Measurements from ENCODE around the gene TBXT. TPM values are rescaled to one million over a fixed set of nuclear protein-coding genes. Genes with fewer than 3 reads are reported as not detected.
A peak's percentile ranks its signal among the peaks of the same experiment; 100 is the strongest.
"Not testable (repeated sequence)": the region's sequence is repeated elsewhere in the genome, so short reads cannot be mapped to it uniquely, and the experiment has no call there.

The TBXT gene
- total RNA-seq, 1 donor from 2014 or later, result not detected

DNA sequence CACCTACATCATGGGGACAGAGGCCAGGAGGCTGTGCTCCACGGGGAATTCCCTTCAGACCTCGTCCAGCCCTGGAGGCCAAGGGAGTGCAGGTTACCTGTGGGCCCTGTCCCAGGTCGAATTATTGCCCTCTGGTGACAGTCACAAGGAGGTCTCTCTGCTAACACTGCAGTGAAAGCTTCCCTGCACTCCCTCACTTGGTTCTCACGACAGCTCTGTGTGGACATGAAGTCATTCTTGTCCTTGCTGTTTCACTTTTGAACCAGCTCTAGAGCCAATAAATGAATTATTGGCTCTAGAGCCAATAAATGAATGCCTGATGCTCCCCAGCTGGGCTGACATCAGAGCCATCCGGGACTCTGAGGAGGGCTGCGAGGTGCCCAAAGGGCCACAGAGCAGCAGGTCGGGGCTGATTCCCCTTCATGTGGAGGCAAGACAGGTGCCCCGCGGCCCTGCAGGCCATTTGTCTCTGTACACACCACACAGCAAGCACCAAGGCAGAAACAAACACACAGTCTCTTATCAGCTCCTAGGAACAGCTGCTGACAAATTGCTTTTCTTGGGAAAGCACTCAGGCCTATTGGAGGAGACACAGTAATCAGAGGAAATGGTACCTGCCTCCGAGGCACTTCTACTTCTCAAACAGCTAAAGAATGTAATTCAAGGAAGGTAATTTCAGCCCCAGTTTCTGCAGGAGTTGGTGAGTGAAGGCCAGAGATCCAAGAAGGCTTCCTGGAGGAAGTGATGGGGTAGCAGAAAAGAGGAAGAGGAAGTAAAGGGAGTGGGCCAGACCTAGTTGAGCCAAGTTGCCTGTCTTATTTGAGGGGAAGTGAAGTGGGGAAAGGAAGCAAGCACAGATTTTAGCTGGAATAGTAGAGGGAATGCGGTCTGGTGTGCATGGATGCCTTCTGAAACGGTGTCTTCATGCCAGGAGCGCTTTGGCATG is 27.5 kb upstream of the TBXT start:
- Mint-ChIP-seq H3K36me3 (ENCODE audit: low read depth) (no peaks in the 10 kb centered on the region), H3K27me3 (ENCODE audit: insufficient read depth) (peaks cover 7% of the 10 kb centered on the region), H3K27ac (no peak overlapping the region), H3K4me3 (no peak overlapping the region), H3K4me1 (ENCODE audit: low read depth) (no peaks in the 10 kb centered on the region), H3K9me3 (no peaks in the 10 kb centered on the region)
- no peak for DNase-seq (ENCODE audit: low spot score)
- intact Hi-C loops (cut with micrococcal nuclease), result no loop called here

DNA sequence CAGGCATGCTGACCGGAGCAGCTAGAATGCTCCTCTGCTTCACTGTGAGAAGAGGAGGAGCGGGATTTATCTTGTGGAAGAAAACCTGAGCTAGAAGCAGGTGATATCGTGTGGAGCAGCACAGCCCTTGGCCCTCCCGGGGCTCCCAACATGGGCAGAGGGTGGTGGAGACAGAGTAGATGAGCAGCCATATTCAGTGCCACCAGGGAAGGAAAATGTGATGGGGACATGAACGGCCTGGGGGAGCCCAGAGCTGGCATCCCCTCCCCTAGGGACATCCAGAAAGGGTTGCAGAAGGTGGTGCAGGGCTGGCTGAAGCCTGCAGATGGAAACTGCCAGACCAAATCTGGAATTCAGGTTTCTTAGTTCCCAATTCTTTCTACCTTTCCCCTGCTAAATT is 24.9 kb upstream of the TBXT start:
- Mint-ChIP-seq H3K4me3 (no peak overlapping the region), H3K9me3 (no peaks in the 10 kb centered on the region), H3K27me3 (ENCODE audit: insufficient read depth) (peaks cover under 1% of the 10 kb centered on the region), H3K27ac (no peak overlapping the region), H3K4me1 (ENCODE audit: low read depth) (no peaks in the 10 kb centered on the region), H3K36me3 (ENCODE audit: low read depth) (no peaks in the 10 kb centered on the region)
- no peak for DNase-seq (ENCODE audit: low spot score)
- intact Hi-C loops (cut with micrococcal nuclease), result no loop called here

GRCh38 chr6:166192136-166192535 is 24.5 kb upstream of the TBXT start:
- intact Hi-C loops (cut with micrococcal nuclease), result no loop called here

DNA sequence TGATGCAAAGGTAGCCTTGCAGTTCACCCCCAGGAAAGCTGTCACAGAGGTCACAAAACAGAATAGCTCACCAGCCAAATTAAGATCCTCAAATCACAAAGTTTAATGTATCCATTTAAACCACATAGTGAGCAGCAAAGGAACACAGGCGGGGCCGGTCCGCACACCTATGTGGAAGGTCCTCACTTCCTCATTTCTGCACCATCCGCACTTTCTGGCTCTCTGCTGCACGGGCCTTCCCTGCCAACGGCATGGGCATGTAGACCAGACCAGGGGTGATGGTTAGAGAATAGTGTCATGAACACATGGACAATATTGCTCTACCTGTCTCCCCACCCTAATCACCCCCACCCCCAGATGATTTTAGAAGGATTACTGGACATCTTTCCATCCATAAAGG is 12.1 kb upstream of the TBXT start:
- Mint-ChIP-seq H3K9me3 (no peaks in the 10 kb centered on the region), H3K4me1 (ENCODE audit: low read depth) (no peaks in the 10 kb centered on the region), H3K36me3 (ENCODE audit: low read depth) (no peaks in the 10 kb centered on the region), H3K4me3 (no peak overlapping the region), H3K27me3 (ENCODE audit: insufficient read depth) (peaks cover 3% of the 10 kb centered on the region), H3K27ac (no peak overlapping the region)
- intact Hi-C loops (cut with micrococcal nuclease), result no loop called here
- DNase-seq (ENCODE audit: low spot score), result no peak

More at GRCh38 chr6:166192136-166192535, 24.5 kb upstream of the TBXT start:
- H3K9me3 Mint-ChIP-seq, result no peaks in the 10 kb centered on the region
- no peaks in the 10 kb centered on the region for H3K27me3 Mint-ChIP-seq (ENCODE audit: insufficient read depth)
- no peak for DNase-seq (ENCODE audit: low spot score)
- H3K36me3 Mint-ChIP-seq (ENCODE audit: low read depth), result no peaks in the 10 kb centered on the region
- no peak overlapping the region for H3K27ac Mint-ChIP-seq
- no peaks in the 10 kb centered on the region for H3K4me1 Mint-ChIP-seq (ENCODE audit: low read depth)
- no peak overlapping the region for H3K4me3 Mint-ChIP-seq

- no peak for DNase-seq (ENCODE audit: low spot score)
- Mint-ChIP-seq H3K27ac (no peak overlapping the region), H3K36me3 (ENCODE audit: low read depth) (no peaks in the 10 kb centered on the region), H3K27me3 (ENCODE audit: insufficient read depth) (peaks cover 6% of the 10 kb centered on the region), H3K9me3 (no peaks in the 10 kb centered on the region), H3K4me3 (no peak overlapping the region), H3K4me1 (ENCODE audit: low read depth) (no peaks in the 10 kb centered on the region)
- intact Hi-C loops (cut with micrococcal nuclease), result no loop called here
Measured at GRCh38 chr6:166176106-166176505, 8.5 kb upstream of the TBXT start.

- H3K36me3 Mint-ChIP-seq (ENCODE audit: low read depth); DNase-seq (ENCODE audit: low spot score); H3K27ac Mint-ChIP-seq; H3K4me3 Mint-ChIP-seq; H3K9me3 Mint-ChIP-seq; intact Hi-C loops (cut with micrococcal nuclease); H3K4me1 Mint-ChIP-seq (ENCODE audit: low read depth): not testable (repeated sequence)
- H3K27me3 Mint-ChIP-seq (ENCODE audit: insufficient read depth), result peaks cover 16% of the 10 kb centered on the region
Measured at GRCh38 chr6:166175093-166175492, 7.4 kb upstream of the TBXT start.

DNA sequence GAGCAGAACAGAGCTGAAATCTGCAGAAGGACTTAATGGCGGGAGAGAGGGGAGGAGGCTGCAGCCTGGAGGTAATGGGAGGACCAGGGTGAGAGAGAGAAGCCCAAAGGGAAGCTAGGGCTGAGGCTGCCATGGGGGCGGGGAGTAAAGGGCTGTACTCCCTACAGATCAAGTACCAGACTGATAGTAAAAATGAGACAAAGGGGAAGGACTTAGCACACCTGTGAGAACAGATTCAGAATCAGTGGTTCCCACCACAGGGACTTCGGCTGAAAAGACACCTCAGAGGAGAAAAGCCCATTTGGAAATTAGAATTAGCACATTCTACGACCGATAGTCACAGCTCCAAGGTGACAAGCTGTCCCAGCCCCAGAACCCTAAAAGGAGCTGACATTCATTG is 6.4 kb upstream of the TBXT start:
- H3K36me3 Mint-ChIP-seq (ENCODE audit: low read depth), result no peaks in the 10 kb centered on the region
- no peak overlapping the region for H3K4me3 Mint-ChIP-seq
- intact Hi-C loops (cut with micrococcal nuclease), result no loop called here
- H3K9me3 Mint-ChIP-seq, result no peaks in the 10 kb centered on the region
- H3K27me3 Mint-ChIP-seq (ENCODE audit: insufficient read depth), result peaks cover 22% of the 10 kb centered on the region
- no peaks in the 10 kb centered on the region for H3K4me1 Mint-ChIP-seq (ENCODE audit: low read depth)
- DNase-seq (ENCODE audit: low spot score), result no peak
- no peak overlapping the region for H3K27ac Mint-ChIP-seq

DNA sequence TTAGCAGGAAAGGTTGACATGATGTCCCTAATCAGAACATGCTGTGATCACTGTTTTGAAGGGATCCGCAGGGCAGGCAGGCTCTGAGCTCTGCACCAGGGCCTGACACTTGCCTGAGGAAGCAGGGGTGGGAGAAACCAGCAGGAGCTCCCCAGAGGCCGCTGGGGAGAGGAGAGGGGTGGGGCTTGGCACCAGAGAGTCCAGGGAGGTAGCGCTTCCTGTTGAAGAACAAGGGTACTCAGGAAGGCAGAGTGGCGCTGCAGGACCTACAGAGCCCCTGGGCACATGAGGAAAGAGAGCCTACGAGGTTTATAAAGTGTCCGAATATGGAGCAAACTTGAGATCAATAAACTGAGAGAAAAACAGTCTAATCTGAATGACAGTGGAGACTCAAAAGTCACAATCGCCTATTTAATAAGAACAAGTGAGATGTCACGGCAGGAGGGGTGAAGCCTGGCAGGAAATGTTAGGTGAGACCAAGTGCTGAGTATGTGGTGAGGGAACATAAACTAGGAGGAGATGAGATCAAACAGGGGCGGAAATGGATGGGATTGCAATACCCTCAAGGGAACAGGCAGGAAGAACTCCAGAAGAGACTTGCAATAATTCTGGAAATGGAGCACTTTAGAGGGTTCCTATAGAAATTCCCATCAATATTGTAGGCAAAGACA is 5.8 kb upstream of the TBXT start:
- no peaks in the 10 kb centered on the region for H3K9me3 Mint-ChIP-seq
- peaks cover 3% of the 10 kb centered on the region for H3K4me1 Mint-ChIP-seq (ENCODE audit: low read depth)
- no peak overlapping the region for H3K27ac Mint-ChIP-seq
- intact Hi-C loops (cut with micrococcal nuclease), result no loop called here
- no peak for DNase-seq (ENCODE audit: low spot score)
- H3K27me3 Mint-ChIP-seq (ENCODE audit: insufficient read depth), result peaks cover 26% of the 10 kb centered on the region
- H3K4me3 Mint-ChIP-seq, result no peak overlapping the region
- H3K36me3 Mint-ChIP-seq (ENCODE audit: low read depth), result no peaks in the 10 kb centered on the region

DNA sequence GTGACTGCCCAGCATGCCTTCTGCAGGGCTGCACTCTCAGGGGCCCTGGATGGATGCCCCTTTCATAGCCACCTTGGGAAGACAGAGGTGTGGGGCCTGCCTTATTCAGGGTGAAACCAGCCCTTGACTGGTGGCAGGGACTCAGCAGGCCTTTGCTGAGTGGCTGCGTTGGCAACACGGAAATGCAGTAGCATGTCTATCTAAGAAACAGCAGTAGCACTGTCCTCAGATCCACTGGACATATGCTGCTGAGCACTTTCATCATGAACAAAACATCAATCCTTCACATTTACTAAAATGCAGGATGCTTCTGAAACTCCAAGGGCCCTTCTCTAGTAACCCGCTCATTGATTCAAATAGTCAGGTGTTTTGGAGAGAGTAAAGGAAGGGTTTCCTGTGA is 4.9 kb upstream of the TBXT start:
- Mint-ChIP-seq H3K27ac (no peak overlapping the region), H3K36me3 (ENCODE audit: low read depth) (no peaks in the 10 kb centered on the region), H3K4me1 (ENCODE audit: low read depth) (peaks cover 5% of the 10 kb centered on the region), H3K27me3 (ENCODE audit: insufficient read depth) (peaks cover 29% of the 10 kb centered on the region), H3K4me3 (no peak overlapping the region), H3K9me3 (no peaks in the 10 kb centered on the region)
- no peak for DNase-seq (ENCODE audit: low spot score)
- intact Hi-C loops (cut with micrococcal nuclease), result no loop called here

DNA sequence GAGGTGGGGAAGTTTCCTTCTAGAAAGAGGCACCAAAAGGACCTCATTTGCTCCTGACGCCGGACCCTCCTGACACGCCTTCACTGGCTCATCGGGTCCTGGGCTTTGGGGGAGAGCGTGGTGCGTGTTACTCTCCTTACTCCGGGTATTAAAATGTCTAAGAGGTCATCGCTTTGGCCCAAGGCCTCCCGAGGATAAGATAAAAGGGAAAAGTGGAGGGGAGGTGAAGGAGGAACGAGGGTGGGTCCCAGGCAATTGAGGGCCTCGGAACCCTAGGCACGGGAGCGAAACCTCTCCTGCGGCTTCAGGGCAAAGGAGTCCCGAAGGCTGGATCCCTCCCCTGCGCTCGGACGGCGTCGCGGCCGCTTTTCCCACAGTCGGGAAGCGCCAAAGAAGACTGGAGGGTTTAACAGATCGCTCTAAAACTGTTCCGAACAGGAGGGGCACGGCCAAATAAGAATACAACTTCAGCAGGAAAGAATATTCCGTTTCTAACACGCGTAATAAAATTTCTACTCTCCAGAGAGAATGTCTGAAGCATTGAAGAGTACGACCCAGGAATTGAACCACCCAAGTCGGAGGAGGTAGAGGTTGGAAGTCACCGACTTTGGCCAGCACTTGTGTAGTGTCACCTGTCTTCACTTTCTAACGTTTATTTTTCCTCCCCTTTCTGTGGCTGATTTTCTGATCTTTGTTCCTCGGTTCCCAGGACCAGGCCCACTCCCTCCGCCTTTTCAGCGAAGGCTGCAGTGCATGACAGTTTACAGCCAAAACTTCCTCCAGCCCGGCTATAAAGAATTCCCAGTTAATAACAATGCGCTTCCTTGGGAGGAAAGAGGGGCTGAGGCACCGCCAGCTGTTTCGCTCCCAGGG is 2.1 kb upstream of the TBXT start:
- peaks cover 48% of the 10 kb centered on the region for H3K27me3 Mint-ChIP-seq (ENCODE audit: insufficient read depth)
- no peaks in the 10 kb centered on the region for H3K36me3 Mint-ChIP-seq (ENCODE audit: low read depth)
- H3K9me3 Mint-ChIP-seq, result no peaks in the 10 kb centered on the region

GRCh38 chr6:166168616-166169548 is 1.2 kb upstream of the TBXT start:
- Mint-ChIP-seq H3K27me3 (ENCODE audit: insufficient read depth) (peaks cover 54% of the 10 kb centered on the region), H3K4me1 (ENCODE audit: low read depth) (peaks cover 5% of the 10 kb centered on the region), H3K27ac (peak overlapping the region; percentile 34), H3K9me3 (no peaks in the 10 kb centered on the region), H3K36me3 (ENCODE audit: low read depth) (no peaks in the 10 kb centered on the region), H3K4me3 (peak overlapping the region; percentile 64)
- intact Hi-C loops (cut with micrococcal nuclease), result loop anchor here (5.0 to 10.0 kb wide), 2 partner anchors 162 to 494 kb away; no protein-coding TSS in a partner anchor
- DNase-seq (ENCODE audit: low spot score), result no peak

More for the DNA sequence above, 2.1 kb upstream of the TBXT start:
- Mint-ChIP-seq H3K27ac (no peak overlapping the region), H3K4me1 (ENCODE audit: low read depth) (peaks cover 5% of the 10 kb centered on the region), H3K4me3 (no peak overlapping the region)
- DNase-seq (ENCODE audit: low spot score), result no peak
- intact Hi-C loops (cut with micrococcal nuclease), result loop anchor here (5.0 to 10.0 kb wide), 2 partner anchors 162 to 495 kb away; no protein-coding TSS in a partner anchor
